Daoy (cell line): ENCODE measurements around the gene CHST1. TPM values are rescaled to one million over a fixed set of nuclear protein-coding genes. Genes with fewer than 3 reads are reported as not detected.

ENCODE experiments used
- DNase-seq: peaks from one replicate; pipeline ENCODE4 v3.0.0-alpha.2; 2015; ENCODE audit warnings: low read depth
- total RNA-seq: library from RNA; depleted of rRNA; stranded (reverse); fragments of >200 nt; shearing (Covaris generic); gene quantifications from 2 replicates; pipeline ENCODE4 v1.2.3, GENCODE V29; 2014

The CHST1 gene
- total RNA-seq, 1 experiment from 2014 or later, result 0.74 TPM

GRCh38 chr11:45674481-45675190 is 9.2 kb upstream of the CHST1 start:
- DNase-seq, result no peak

- DNase-seq, result no peak
These were observed 8.0 kb upstream of the CHST1 start for GRCh38 chr11:45673441-45673840.

GRCh38 chr11:45672593-45672992 is 7.2 kb upstream of the CHST1 start:
- DNase-seq, result no peak

- no peak for DNase-seq
These were observed 6.1 kb upstream of the CHST1 start for GRCh38 chr11:45671246-45672171.

GRCh38 chr11:45670386-45671135 is 5.1 kb upstream of the CHST1 start:
- DNase-seq, result no peak

GRCh38 chr11:45669956-45670355 is 4.5 kb upstream of the CHST1 start:
- DNase-seq, result no peak

GRCh38 chr11:45669146-45669545 is 3.7 kb upstream of the CHST1 start:
- no peak for DNase-seq

- DNase-seq, result no peak
These were observed 2.7 kb upstream of the CHST1 start for GRCh38 chr11:45667929-45668680.

GRCh38 chr11:45666648-45667642 is 1.5 kb upstream of the CHST1 start:
- no peak for DNase-seq

GRCh38 chr11:45665933-45666647 is 668 bp upstream of the CHST1 start:
- no peak for DNase-seq

GRCh38 chr11:45664376-45665205 is 831 bp downstream of the CHST1 start:
- no peak for DNase-seq

GRCh38 chr11:45663486-45664375 is 1.7 kb downstream of the CHST1 start:
- peak; percentile 55 for DNase-seq

GRCh38 chr11:45662665-45663485 is 2.5 kb downstream of the CHST1 start:
- DNase-seq, result peak; percentile 84

GRCh38 chr11:45662096-45662664 is 3.2 kb downstream of the CHST1 start:
- DNase-seq, result no peak

GRCh38 chr11:45661439-45662055 is 3.9 kb downstream of the CHST1 start:
- no peak for DNase-seq
